Mesothelial cell of epicardium (in vitro differentiated cells): Measurements from ENCODE around the gene PDCD11. TPM values are rescaled to one million over a fixed set of nuclear protein-coding genes. Genes with fewer than 3 reads are reported as not detected.

Experiments
- DNase-seq, 2 experiments: peaks; one replicate each; pipeline ENCODE4 v3.0.0; 2021; ENCODE audit warnings: low spot score in 2 of 2; ENCODE audit not compliant: unreplicated experiment in 2 of 2
- H3K27ac Mint-ChIP-seq: 2 replicates; pipeline ENCODE4 v1.8.0; 2021; ENCODE audit warnings: mixed read lengths
- H3K27me3 Mint-ChIP-seq: 2 replicates; pipeline ENCODE4 v1.8.0; 2021; ENCODE audit warnings: low read depth, mixed read lengths
- H3K36me3 Mint-ChIP-seq: 2 replicates; pipeline ENCODE4 v1.8.0; 2021; ENCODE audit warnings: mixed read lengths
- H3K4me1 Mint-ChIP-seq: 2 replicates; pipeline ENCODE4 v1.8.0; 2021; ENCODE audit warnings: mixed read lengths
- H3K4me3 Mint-ChIP-seq: 2 replicates; pipeline ENCODE4 v1.8.0; 2021; ENCODE audit warnings: mild to moderate bottlenecking, moderate library complexity, mixed read lengths
- H3K9me3 Mint-ChIP-seq: 2 replicates; pipeline ENCODE4 v1.8.0; 2021; ENCODE audit warnings: mixed read lengths
- CTCF ChIP-seq: fragments of 200-600 bp; sonication (generic); IDR thresholded peaks from one replicate; pipeline ENCODE4 v1.5.0; 2021; ENCODE audit warnings: antibody characterized with exemption; ENCODE audit not compliant: unreplicated experiment
- total RNA-seq: library from RNA; stranded (reverse); gene quantifications from 3 replicates; pipeline ENCODE4 v1.2.1, GENCODE V29; 2021

The PDCD11 gene
- total RNA-seq, 1 donor from 2014 or later = 53.6 TPM

GRCh38 chr10:103466734-103467133 lies 70.3 kb downstream of the PDCD11 start:
- H3K36me3 Mint-ChIP-seq = no peaks in the 10 kb centered on the region
- no peak for DNase-seq
- peaks cover 14% of the 10 kb centered on the region for H3K27me3 Mint-ChIP-seq
- no peak for TF ChIP-seq CTCF
- peak overlapping the region; percentile 68 for H3K27ac Mint-ChIP-seq
- H3K9me3 Mint-ChIP-seq = no peaks in the 10 kb centered on the region
- H3K4me1 Mint-ChIP-seq = peaks cover 9% of the 10 kb centered on the region
- H3K4me3 Mint-ChIP-seq = no peak overlapping the region

- peaks cover 14% of the 10 kb centered on the region for H3K27me3 Mint-ChIP-seq
- no peak for TF ChIP-seq CTCF
- DNase-seq = no peak
- no peak overlapping the region for H3K4me3 Mint-ChIP-seq
- H3K4me1 Mint-ChIP-seq = peaks cover 9% of the 10 kb centered on the region
- H3K9me3 Mint-ChIP-seq = no peaks in the 10 kb centered on the region
- peak overlapping the region; percentile 23 for H3K27ac Mint-ChIP-seq
- no peaks in the 10 kb centered on the region for H3K36me3 Mint-ChIP-seq
These were observed 71.0 kb downstream of the PDCD11 start for GRCh38 chr10:103467406-103467805.

GRCh38 chr10:103469201-103469600 lies 72.8 kb downstream of the PDCD11 start:
- peaks cover 9% of the 10 kb centered on the region for H3K4me1 Mint-ChIP-seq
- peaks cover 14% of the 10 kb centered on the region for H3K27me3 Mint-ChIP-seq

GRCh38 chr10:103470761-103471653 lies 74.6 kb downstream of the PDCD11 start:
- no peak for TF ChIP-seq CTCF
- Mint-ChIP-seq H3K9me3 (no peaks in the 10 kb centered on the region), H3K4me1 (peaks cover 9% of the 10 kb centered on the region), H3K36me3 (no peaks in the 10 kb centered on the region), H3K27ac (no peak overlapping the region), H3K4me3 (no peak overlapping the region), H3K27me3 (peaks cover 14% of the 10 kb centered on the region)
- no peak for DNase-seq

More at GRCh38 chr10:103469201-103469600, 72.8 kb downstream of the PDCD11 start:
- Mint-ChIP-seq H3K9me3 (no peaks in the 10 kb centered on the region), H3K36me3 (no peaks in the 10 kb centered on the region), H3K4me3 (no peak overlapping the region), H3K27ac (no peak overlapping the region)
- no peak for DNase-seq
- no peak for TF ChIP-seq CTCF

GRCh38 chr10:103472005-103472404 lies 75.6 kb downstream of the PDCD11 start:
- H3K36me3 Mint-ChIP-seq = no peaks in the 10 kb centered on the region
- no peak overlapping the region for H3K4me3 Mint-ChIP-seq
- H3K4me1 Mint-ChIP-seq = peaks cover 3% of the 10 kb centered on the region
- TF ChIP-seq CTCF = no peak
- no peak for DNase-seq
- peaks cover 14% of the 10 kb centered on the region for H3K27me3 Mint-ChIP-seq
- no peak overlapping the region for H3K27ac Mint-ChIP-seq
- H3K9me3 Mint-ChIP-seq = no peaks in the 10 kb centered on the region
